CD4-positive, alpha-beta T cell (primary cell): ENCODE data around the gene TTC38. TPM values are rescaled to one million over a fixed set of nuclear protein-coding genes. Genes with fewer than 3 reads are reported as not detected.

Experiments
- ATAC-seq: fragments of 200-7000 bp; cut with Tn5 transposase; one replicate; pipeline ENCODE4 v1.10.0; 2022; ENCODE audit warnings: mild to moderate bottlenecking; ENCODE audit not compliant: poor library complexity
- CTCF ChIA-PET: fragments of 350-600 bp; sonication (Branson Sonifier 250); formaldehyde crosslinking; loops from one replicate; lab custom pipeline; 2021; ENCODE audit warnings: antibody characterized with exemption, inconsistent platforms; lab: Charles Lee
- POLR2A ChIA-PET: fragments of 350-600 bp; sonication (Branson Sonifier 250); formaldehyde crosslinking; loops from one replicate; lab custom pipeline; 2021; ENCODE audit warnings: antibody characterized with exemption, inconsistent platforms; lab: Charles Lee
- DNase-seq, 14 experiments: peaks; one replicate each; pipeline ENCODE4 v3.0.0-alpha.2; 2013 to 2020; ENCODE audit warnings: mixed read lengths in 2 of 14
- H3K27ac ChIP-seq, 2 donors: one replicate each; pipeline versions ENCODE4 v1.5.1 to v1.7.0; 2013; ENCODE audit warnings: low read length in 2 of 2, low read depth in 1 of 2, mild to moderate bottlenecking in 1 of 2
- H3K27me3 ChIP-seq, 2 experiments: 1 replicate in 1 of 2; 2 replicates in 1 of 2; pipeline versions ENCODE4 v1.6.1 to v1.7.0; 2013; ENCODE audit warnings: low read length in 2 of 2, control low read depth in 1 of 2, mild to moderate bottlenecking in 1 of 2, moderate library complexity in 1 of 2; ENCODE audit not compliant: insufficient read depth in 2 of 2, control insufficient read depth in 1 of 2
- H3K36me3 ChIP-seq: one replicate; pipeline ENCODE4 v1.6.1; 2013; ENCODE audit warnings: low read length, control low read depth; ENCODE audit not compliant: insufficient read depth
- H3K4me1 ChIP-seq: one replicate; pipeline ENCODE4 v1.6.1; 2013; ENCODE audit warnings: low read length, control low read depth; ENCODE audit not compliant: insufficient read depth
- H3K4me3 ChIP-seq: one replicate; pipeline ENCODE4 v1.5.1; 2013; ENCODE audit warnings: mild to moderate bottlenecking, low read length, moderate library complexity
- H3K9me3 ChIP-seq, 2 experiments: 1 replicate in 1 of 2; 2 replicates in 1 of 2; pipeline versions ENCODE4 v1.6.1 to v1.7.0; 2013; ENCODE audit warnings: low read length in 2 of 2, mild to moderate bottlenecking in 2 of 2, control low read depth in 1 of 2, moderate library complexity in 1 of 2; ENCODE audit not compliant: control insufficient read depth in 1 of 2, insufficient read depth in 1 of 2
- H3K27ac Mint-ChIP-seq: one replicate; pipeline ENCODE4 v1.8.0; 2020; ENCODE audit warnings: mixed read lengths
- H3K27me3 Mint-ChIP-seq: one replicate; pipeline ENCODE4 v1.8.0; 2021; ENCODE audit warnings: mixed read lengths
- H3K36me3 Mint-ChIP-seq: one replicate; pipeline ENCODE4 v1.8.0; 2021; ENCODE audit warnings: low read depth, mixed read lengths
- H3K4me1 Mint-ChIP-seq: one replicate; pipeline ENCODE4 v1.8.0; 2021; ENCODE audit warnings: low read depth, mixed read lengths
- H3K4me3 Mint-ChIP-seq: one replicate; pipeline ENCODE4 v1.8.0; 2020; ENCODE audit warnings: mild to moderate bottlenecking, mixed read lengths
- H3K9me3 Mint-ChIP-seq: one replicate; pipeline ENCODE4 v1.8.0; 2020; ENCODE audit warnings: mixed read lengths
- intact Hi-C, 2 experiments: fragments of 100-400 bp; cut with DNase I in 1 of 2; cut with micrococcal nuclease in 1 of 2; formaldehyde crosslinking; loops; one replicate each; pipeline versions ENCODE4 v1.15.1 to v1.9.0; 2023 to 2025; cut with DNase I, micrococcal nuclease
- total RNA-seq, 174 experiments: library from RNA in 2 of 174; stranded (reverse) in 2 of 174; gene quantifications; one replicate each; pipeline ENCODE4 v1.2.3 and lab custom pipeline; 2021 to 2026
- TF ChIP-seq, protein P1 (sequence below): fragments of 200-600 bp; IDR thresholded peaks from one replicate; pipeline ENCODE4 v1.8.0; 2022; ENCODE audit warnings: antibody characterized with exemption, mild to moderate bottlenecking

TTC38 gene
- total RNA-seq, 2 experiments from 2014 or later = 1.8 to 2.7 TPM

DNA sequence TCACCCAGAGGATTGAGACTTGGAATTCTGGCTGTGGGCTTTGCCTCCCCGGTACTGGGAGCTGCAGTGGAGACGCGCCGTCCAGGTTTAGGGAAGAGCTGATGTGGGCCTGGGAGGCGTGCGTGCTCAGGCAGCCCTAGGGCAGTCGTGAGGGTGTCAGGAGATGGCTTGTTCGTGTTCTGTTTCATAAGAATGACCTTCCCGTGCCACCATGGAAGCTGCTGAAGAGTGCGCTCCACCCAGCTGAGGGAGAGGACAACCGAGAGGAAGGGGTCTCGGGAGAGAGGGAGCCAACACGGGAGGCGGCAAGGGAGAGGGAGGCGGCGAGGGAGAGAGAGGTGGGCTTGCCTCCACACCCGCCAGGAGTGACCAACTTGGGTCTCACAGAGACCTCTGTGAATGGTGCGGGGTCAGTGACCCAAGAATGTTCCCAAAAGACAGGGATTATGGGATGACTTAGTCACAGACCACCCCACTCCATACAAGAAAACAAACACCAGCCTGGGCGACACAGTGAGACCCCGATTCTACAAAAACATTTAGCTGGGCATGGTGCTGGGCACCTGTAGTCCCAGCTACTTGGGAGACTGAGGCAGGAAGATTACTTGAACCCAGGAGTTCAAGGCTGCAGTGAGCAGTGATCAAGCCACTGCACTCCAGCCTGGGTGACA is 53.0 kb downstream of the TTC38 start:
- no peaks in the 10 kb centered on the region for H3K4me1 Mint-ChIP-seq
- DNase-seq (no peak), ATAC-seq (no peak)
- H3K27me3 Mint-ChIP-seq = no peaks in the 10 kb centered on the region
- Histone ChIP-seq H3K4me3 (no peak overlapping the region), H3K4me1 (no peaks in the 10 kb centered on the region), H3K36me3 (no peaks in the 10 kb centered on the region), H3K27me3 (no peaks in the 10 kb centered on the region), H3K9me3 (no peaks in the 10 kb centered on the region), H3K27ac (no peak overlapping the region)
- POLR2A ChIA-PET = no interaction called here
- no peak overlapping the region for H3K27ac Mint-ChIP-seq
- H3K36me3 Mint-ChIP-seq = no peaks in the 10 kb centered on the region
- TF ChIP-seq, protein P1, sequence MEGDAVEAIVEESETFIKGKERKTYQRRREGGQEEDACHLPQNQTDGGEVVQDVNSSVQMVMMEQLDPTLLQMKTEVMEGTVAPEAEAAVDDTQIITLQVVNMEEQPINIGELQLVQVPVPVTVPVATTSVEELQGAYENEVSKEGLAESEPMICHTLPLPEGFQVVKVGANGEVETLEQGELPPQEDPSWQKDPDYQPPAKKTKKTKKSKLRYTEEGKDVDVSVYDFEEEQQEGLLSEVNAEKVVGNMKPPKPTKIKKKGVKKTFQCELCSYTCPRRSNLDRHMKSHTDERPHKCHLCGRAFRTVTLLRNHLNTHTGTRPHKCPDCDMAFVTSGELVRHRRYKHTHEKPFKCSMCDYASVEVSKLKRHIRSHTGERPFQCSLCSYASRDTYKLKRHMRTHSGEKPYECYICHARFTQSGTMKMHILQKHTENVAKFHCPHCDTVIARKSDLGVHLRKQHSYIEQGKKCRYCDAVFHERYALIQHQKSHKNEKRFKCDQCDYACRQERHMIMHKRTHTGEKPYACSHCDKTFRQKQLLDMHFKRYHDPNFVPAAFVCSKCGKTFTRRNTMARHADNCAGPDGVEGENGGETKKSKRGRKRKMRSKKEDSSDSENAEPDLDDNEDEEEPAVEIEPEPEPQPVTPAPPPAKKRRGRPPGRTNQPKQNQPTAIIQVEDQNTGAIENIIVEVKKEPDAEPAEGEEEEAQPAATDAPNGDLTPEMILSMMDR = no peak
- H3K4me3 Mint-ChIP-seq = no peak overlapping the region
- intact Hi-C loops = no loop called here
- no peaks in the 10 kb centered on the region for H3K9me3 Mint-ChIP-seq
- CTCF ChIA-PET = no interaction called here

DNA sequence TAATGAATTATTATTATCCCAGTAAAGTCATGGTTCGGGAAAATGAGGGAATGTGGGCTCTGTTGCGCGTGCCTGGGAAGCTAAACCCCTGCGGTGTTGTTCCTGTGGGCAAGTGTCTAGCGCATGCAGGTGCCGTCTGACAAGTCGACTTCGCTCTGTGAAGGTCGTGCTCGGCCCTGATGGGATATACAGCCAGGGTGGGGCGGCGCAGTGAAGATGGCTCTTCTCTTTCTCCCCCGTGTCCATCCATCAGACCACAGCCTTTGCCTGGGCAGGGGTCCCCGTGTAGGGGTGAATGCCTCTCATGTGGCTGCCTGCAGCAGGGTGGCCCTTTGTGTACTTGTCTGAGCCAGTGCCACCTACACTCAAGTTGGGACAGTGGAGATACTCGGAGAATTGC is 54.9 kb downstream of the TTC38 start:
- Mint-ChIP-seq H3K4me1 (no peaks in the 10 kb centered on the region), H3K36me3 (no peaks in the 10 kb centered on the region), H3K27ac (no peak overlapping the region), H3K9me3 (no peaks in the 10 kb centered on the region), H3K4me3 (no peak overlapping the region), H3K27me3 (no peaks in the 10 kb centered on the region)
- Histone ChIP-seq H3K4me1 (no peaks in the 10 kb centered on the region), H3K9me3 (no peaks in the 10 kb centered on the region), H3K36me3 (no peaks in the 10 kb centered on the region), H3K4me3 (no peak overlapping the region), H3K27ac (no peak overlapping the region), H3K27me3 (no peaks in the 10 kb centered on the region)
- no peak for DNase-seq
- ATAC-seq = no peak
- CTCF ChIA-PET = no interaction called here
- intact Hi-C loops = no loop called here
- POLR2A ChIA-PET = no interaction called here
- TF ChIP-seq, protein P1 = no peak

DNA sequence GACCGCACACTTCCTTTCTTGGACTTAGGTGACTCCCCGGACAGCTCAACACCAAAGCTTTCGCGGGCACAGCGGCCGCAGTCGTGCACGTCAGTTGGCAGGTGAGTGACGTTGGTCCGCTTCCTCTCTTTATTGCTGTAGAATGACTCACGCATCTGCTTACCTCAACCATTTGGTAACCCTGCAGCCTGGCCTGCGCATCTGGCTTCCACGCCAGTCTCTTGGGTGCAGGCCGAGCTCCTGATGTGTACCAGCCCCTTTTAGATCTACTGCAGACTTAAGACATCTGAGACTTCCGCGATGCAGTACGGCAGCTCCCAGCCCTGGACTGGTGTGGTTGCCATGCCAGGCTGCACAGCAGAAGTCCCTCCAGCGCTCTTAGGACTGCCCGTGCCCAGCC is 55.4 kb downstream of the TTC38 start:
- Histone ChIP-seq H3K4me3 (no peak overlapping the region), H3K27ac (no peak overlapping the region), H3K4me1 (no peaks in the 10 kb centered on the region), H3K27me3 (no peaks in the 10 kb centered on the region), H3K9me3 (no peaks in the 10 kb centered on the region), H3K36me3 (no peaks in the 10 kb centered on the region)
- ChIA-PET POLR2A (no interaction called here), CTCF (no interaction called here)
- no peak for DNase-seq
- Mint-ChIP-seq H3K36me3 (no peaks in the 10 kb centered on the region), H3K27ac (no peak overlapping the region), H3K27me3 (no peaks in the 10 kb centered on the region), H3K4me3 (no peak overlapping the region), H3K9me3 (no peaks in the 10 kb centered on the region), H3K4me1 (no peaks in the 10 kb centered on the region)
- intact Hi-C loops = no loop called here
- TF ChIP-seq, protein P1 = no peak
- ATAC-seq = no peak
